ENCODE results near the gene SRGN. TPM values are rescaled to one million over a fixed set of nuclear protein-coding genes. Genes with fewer than 3 reads are reported as not detected.
A peak's percentile ranks its signal among the peaks of the same experiment; 100 is the strongest.
"Not testable (repeated sequence)": the region's sequence is repeated elsewhere in the genome, so short reads cannot be mapped to it uniquely, and the experiment has no call there.

Gene SRGN
- total and polyA plus RNA-seq, 2 of the 13 experiments (the other 11 are each of a cell fraction or from before 2014, with no cell fraction given), result 0.09 TPM; not detected in 1

DNA sequence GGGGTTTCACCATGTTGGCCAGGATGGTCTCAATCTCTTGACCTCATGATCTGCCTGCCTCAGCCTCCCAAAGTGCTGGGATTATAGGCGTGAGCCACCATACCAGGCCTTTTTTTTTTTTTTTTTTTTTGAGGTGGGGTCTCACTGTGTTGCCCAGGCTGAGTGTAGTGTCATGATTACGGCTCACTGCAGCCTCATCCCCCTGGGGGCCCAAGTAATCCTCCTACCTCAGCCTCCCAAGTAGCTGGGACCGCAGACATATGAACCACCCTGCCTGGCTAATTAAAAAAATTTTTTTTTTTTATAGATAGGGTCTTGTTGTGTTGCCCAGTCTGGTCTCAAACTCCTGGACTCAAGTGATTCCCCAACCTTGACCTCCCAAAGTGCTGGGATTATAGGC, 54.2 kb downstream of the SRGN start:
- CTCF ChIA-PET (ENCODE audit: low intra/inter-chr PET ratio, low total read pairs); FAIRE-seq; ATAC-seq; H3K36me3 ChIP-seq (replicated peaks in 1 of 2; ENCODE audit: control insufficient read depth in 1 of 2, insufficient read depth in 2 of 2, low read length in 2 of 2); in situ Hi-C loops (cut with HindIII; ENCODE audit: extremely low pct_ligation_motif_present, low pct_unique_long_range_greater_than_20kb); DNase-seq (ENCODE audit: low spot score); H4K20me1 ChIP-seq (ENCODE audit: insufficient read depth, low read length); H3K4me1 ChIP-seq (ENCODE audit: insufficient read depth, low read length); intact Hi-C loops (cut with micrococcal nuclease; ENCODE audit: unreplicated experiment); H3K4me2 ChIP-seq (ENCODE audit: low read depth, low read length); H3K27me3 ChIP-seq (ENCODE audit: control insufficient read depth in 1 of 2, insufficient read depth in 2 of 2, low read length in 2 of 2); H3K4me3 ChIP-seq (replicated peaks in 1 of 3; ENCODE audit: insufficient read depth in 1 of 3, low read depth in 2 of 3, low read length in 3 of 3); BruUV-seq (replicated peaks); H3K9ac ChIP-seq (ENCODE audit: insufficient read depth, low read depth, low read length); H2AFZ ChIP-seq (ENCODE audit: low read length); H3K9me3 ChIP-seq (ENCODE audit: low read length); H3K27ac ChIP-seq (ENCODE audit: extremely low read length, insufficient read depth, low read length): not testable (repeated sequence)
- peaks cover 61% of the 10 kb centered on the region for H3K79me2 ChIP-seq (ENCODE audit: insufficient read depth, low read length)
- TF ChIP-seq ZNF121 (CRISPR knock-in tag; IDR thresholded peaks at IDR 0.05), result 0 out of 2 replicates have a peak, but pooled peaks have one; percentile 28
- WGBS (ENCODE audit: low lambda C conversion rate), result 100% methylated on average over 3 of the region's 3 CpGs
- POLR2A ChIA-PET, result interaction anchor here (1.0 kb wide), 1 partner anchor 81 kb away, joined by 3 read pairs; no protein-coding TSS in a partner anchor

- no TSS peak for BruUV-seq (replicated peaks)
- POLR2A ChIA-PET, result no interaction called here
- no peak for DNase-seq (ENCODE audit: low spot score)
- no peak for TF ChIP-seq ZNF3 (CRISPR knock-in tag; IDR thresholded peaks at IDR 0.05)
- no peak for TF ChIP-seq ZNF547 (CRISPR knock-in tag; IDR thresholded peaks at IDR 0.05)
- no peak for TF ChIP-seq NKX3-1 (CRISPR knock-in tag; IDR thresholded peaks at IDR 0.05)
- no peak for TF ChIP-seq ZNF589 (CRISPR knock-in tag; conservative IDR thresholded peaks at IDR 0.05)
- no peak for TF ChIP-seq ZNF264 (CRISPR knock-in tag; IDR thresholded peaks at IDR 0.05)
- no peaks in the 10 kb centered on the region for H3K27me3 ChIP-seq (ENCODE audit: control insufficient read depth in 1 of 2, insufficient read depth in 2 of 2, low read length in 2 of 2)
- intact Hi-C loops (cut with micrococcal nuclease; ENCODE audit: unreplicated experiment), result no loop called here
- no peak overlapping the region for H3K27ac ChIP-seq (ENCODE audit: extremely low read length, insufficient read depth, low read length)
- in situ Hi-C loops (cut with HindIII; ENCODE audit: extremely low pct_ligation_motif_present, low pct_unique_long_range_greater_than_20kb), result no loop called here
- H3K4me2 ChIP-seq (ENCODE audit: low read depth, low read length), result no peak overlapping the region
- no peak overlapping the region for H3K9ac ChIP-seq (ENCODE audit: insufficient read depth, low read depth, low read length)
- ATAC-seq, result no peak
- CTCF ChIA-PET (ENCODE audit: low intra/inter-chr PET ratio, low total read pairs), result no interaction called here
- peaks cover 10% of the 10 kb centered on the region for H3K4me1 ChIP-seq (ENCODE audit: insufficient read depth, low read length)
- WGBS (ENCODE audit: low lambda C conversion rate), result 64% methylated on average over 3 of the region's 3 CpGs
- no peaks in the 10 kb centered on the region for H3K9me3 ChIP-seq (ENCODE audit: low read length)
- H2AFZ ChIP-seq (ENCODE audit: low read length), result no peak overlapping the region
- H3K4me3 ChIP-seq (replicated peaks in 1 of 3; ENCODE audit: insufficient read depth in 1 of 3, low read depth in 2 of 3, low read length in 3 of 3), result no peak overlapping the region
- no peak for FAIRE-seq
- H4K20me1 ChIP-seq (ENCODE audit: insufficient read depth, low read length), result peaks cover 3% of the 10 kb centered on the region; the same call in 1 of the 2 replicates
- H3K79me2 ChIP-seq (ENCODE audit: insufficient read depth, low read length), result peaks cover 57% of the 10 kb centered on the region
- H3K36me3 ChIP-seq (replicated peaks in 1 of 2; ENCODE audit: control insufficient read depth in 1 of 2, insufficient read depth in 2 of 2, low read length in 2 of 2), result peaks cover 0 to 1% of the 10 kb centered on the region in 2 experiments; a peak in 1 of 5 replicates
These were observed 55.1 kb downstream of the SRGN start for GRCh38 chr10:69142983-69143382.
